Measurements from ENCODE around the gene TPST1.
"Not testable (repeated sequence)": the region's sequence is repeated elsewhere in the genome, so short reads cannot be mapped to it uniquely, and the experiment has no call there.

The TPST1 gene

DNA sequence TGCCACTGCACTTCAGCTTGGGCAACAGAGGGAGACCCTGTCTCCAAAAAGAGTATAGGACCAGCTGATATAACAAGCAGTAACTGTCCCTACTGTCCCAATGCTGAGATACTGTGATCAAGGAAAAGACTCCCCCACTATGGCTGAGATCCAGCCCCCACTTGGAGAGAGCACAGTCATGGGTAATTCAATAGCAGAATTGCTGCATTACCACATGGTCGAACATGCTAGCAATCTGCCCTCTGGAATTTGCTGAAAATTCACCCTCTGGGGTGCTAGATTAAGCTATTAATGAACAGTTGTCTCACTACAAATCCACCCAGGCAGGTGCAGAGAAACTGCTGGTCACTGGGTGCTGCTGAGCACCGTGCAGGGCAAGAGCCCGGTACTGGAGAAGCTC, 196.8 kb downstream of the TPST1 start:
- H3K4me1 ChIP-seq (ENCODE audit: control insufficient read depth, insufficient read depth, low read length); H3K9ac ChIP-seq (ENCODE audit: low read depth, low read length); H3K27me3 ChIP-seq (ENCODE audit: control insufficient read depth, insufficient read depth, low read length); H3K9me3 ChIP-seq (ENCODE audit: control insufficient read depth, insufficient read depth, low read length); H3K36me3 ChIP-seq (ENCODE audit: control insufficient read depth, insufficient read depth, low read length); H3K4me3 ChIP-seq (ENCODE audit: low read depth, low read length): not testable (repeated sequence)

DNA sequence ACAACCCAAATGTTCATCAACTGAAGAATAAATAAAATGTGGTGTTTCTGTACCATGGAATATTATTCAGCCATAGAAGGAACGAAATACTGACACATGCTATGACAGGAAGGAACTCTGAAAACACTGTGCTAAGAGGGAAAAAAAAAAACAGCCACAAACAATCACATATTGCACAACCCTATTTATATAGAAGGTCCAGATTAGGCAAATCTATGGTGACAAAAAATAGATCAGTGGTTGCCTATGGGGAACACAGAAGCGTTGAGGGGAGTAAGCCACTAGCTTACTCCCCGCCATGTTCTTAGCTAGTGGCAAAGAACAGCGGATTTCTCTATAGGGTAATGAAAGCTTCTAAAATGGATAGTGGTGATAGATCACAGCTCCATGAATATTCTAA, 198.4 kb downstream of the TPST1 start:
- no peaks in the 10 kb centered on the region for H3K4me1 ChIP-seq (ENCODE audit: control insufficient read depth, insufficient read depth, low read length)
- H3K4me3 ChIP-seq (ENCODE audit: low read depth, low read length) = no peak overlapping the region
- no peak overlapping the region for H3K9ac ChIP-seq (ENCODE audit: low read depth, low read length)
- no peaks in the 10 kb centered on the region for H3K9me3 ChIP-seq (ENCODE audit: control insufficient read depth, insufficient read depth, low read length)
- no peaks in the 10 kb centered on the region for H3K27me3 ChIP-seq (ENCODE audit: control insufficient read depth, insufficient read depth, low read length)
- no peaks in the 10 kb centered on the region for H3K36me3 ChIP-seq (ENCODE audit: control insufficient read depth, insufficient read depth, low read length)

DNA sequence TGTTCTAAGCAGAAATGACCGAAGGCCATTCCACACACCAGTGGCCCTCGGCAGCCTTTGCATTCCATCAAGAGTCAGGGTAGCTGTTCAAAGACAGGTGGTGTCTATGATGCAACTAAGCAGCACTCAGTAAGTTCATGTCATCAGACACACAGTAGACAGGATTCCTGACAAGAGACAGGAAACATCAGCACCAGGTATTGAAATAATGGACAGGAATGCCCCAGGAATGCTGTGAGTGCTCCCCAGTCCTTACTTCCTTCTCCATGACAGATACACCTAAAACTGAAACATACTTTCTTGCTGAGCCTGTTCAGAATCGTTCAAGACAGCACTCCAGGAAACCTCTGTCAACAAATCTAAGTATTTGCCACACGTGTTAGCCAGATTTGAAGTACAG, 204.4 kb downstream of the TPST1 start:
- H3K36me3 ChIP-seq (ENCODE audit: control insufficient read depth, insufficient read depth, low read length) = no peaks in the 10 kb centered on the region
- no peak overlapping the region for H3K9ac ChIP-seq (ENCODE audit: low read depth, low read length)
- H3K4me1 ChIP-seq (ENCODE audit: control insufficient read depth, insufficient read depth, low read length) = no peaks in the 10 kb centered on the region
- H3K4me3 ChIP-seq (ENCODE audit: low read depth, low read length) = no peak overlapping the region
- H3K27me3 ChIP-seq (ENCODE audit: control insufficient read depth, insufficient read depth, low read length) = peaks cover 6% of the 10 kb centered on the region
- H3K9me3 ChIP-seq (ENCODE audit: control insufficient read depth, insufficient read depth, low read length) = no peaks in the 10 kb centered on the region

Data from iPS-15b (cell line).